Ishikawa (cell line): Measurements from ENCODE around the gene ESAM.

ENCODE experiments used
- CEBPB ChIP-seq: IDR thresholded peaks from 2 replicates; pipeline ENCODE4 v1.6.1; 2012
- CREB1 ChIP-seq: IDR thresholded peaks from 2 replicates; pipeline ENCODE4 v1.6.1; 2012; ENCODE audit warnings: low read depth
- EGR1 ChIP-seq: IDR thresholded peaks from 2 replicates; pipeline ENCODE4 v1.6.1; 2012
- EP300 ChIP-seq: IDR thresholded peaks from 2 replicates; pipeline ENCODE4 v1.6.1; 2012; ENCODE audit warnings: borderline replicate concordance
- MAX ChIP-seq: IDR thresholded peaks from 2 replicates; pipeline ENCODE4 v1.6.1; 2012
- NFIC ChIP-seq: IDR thresholded peaks from 2 replicates; pipeline ENCODE4 v1.6.1; 2012
- RAD21 ChIP-seq: IDR thresholded peaks from 2 replicates; pipeline ENCODE4 v1.6.1; 2012; ENCODE audit warnings: low read depth
- REST ChIP-seq: IDR thresholded peaks from 2 replicates; pipeline ENCODE4 v1.6.1; 2012; ENCODE audit warnings: low read depth, mild to moderate bottlenecking
- TAF1 ChIP-seq: IDR thresholded peaks from 2 replicates; pipeline ENCODE4 v1.6.1; 2012; ENCODE audit warnings: low read depth, mild to moderate bottlenecking
- TCF12 ChIP-seq: IDR thresholded peaks from 2 replicates; pipeline ENCODE4 v1.6.1; 2012; ENCODE audit warnings: low read depth
- YY1 ChIP-seq: IDR thresholded peaks from 2 replicates; pipeline ENCODE4 v1.6.1; 2012; ENCODE audit warnings: low read depth

- TF ChIP-seq EP300 (no peak), TAF1 (no peak), NFIC (no peak), CREB1 (no peak), YY1 (no peak), MAX (no peak), TCF12 (no peak), REST (no peak), RAD21 (no peak), CEBPB (no peak), EGR1 (no peak)
Observed at GRCh38 chr11:124758355-124759265, 3.5 kb downstream of the ESAM start.
